ENCODE results near the gene ZBTB46.

GRCh38 chr20:63837479-63837878, 6.4 kb upstream of the ZBTB46 start:
- TF ChIP-seq, protein P1, sequence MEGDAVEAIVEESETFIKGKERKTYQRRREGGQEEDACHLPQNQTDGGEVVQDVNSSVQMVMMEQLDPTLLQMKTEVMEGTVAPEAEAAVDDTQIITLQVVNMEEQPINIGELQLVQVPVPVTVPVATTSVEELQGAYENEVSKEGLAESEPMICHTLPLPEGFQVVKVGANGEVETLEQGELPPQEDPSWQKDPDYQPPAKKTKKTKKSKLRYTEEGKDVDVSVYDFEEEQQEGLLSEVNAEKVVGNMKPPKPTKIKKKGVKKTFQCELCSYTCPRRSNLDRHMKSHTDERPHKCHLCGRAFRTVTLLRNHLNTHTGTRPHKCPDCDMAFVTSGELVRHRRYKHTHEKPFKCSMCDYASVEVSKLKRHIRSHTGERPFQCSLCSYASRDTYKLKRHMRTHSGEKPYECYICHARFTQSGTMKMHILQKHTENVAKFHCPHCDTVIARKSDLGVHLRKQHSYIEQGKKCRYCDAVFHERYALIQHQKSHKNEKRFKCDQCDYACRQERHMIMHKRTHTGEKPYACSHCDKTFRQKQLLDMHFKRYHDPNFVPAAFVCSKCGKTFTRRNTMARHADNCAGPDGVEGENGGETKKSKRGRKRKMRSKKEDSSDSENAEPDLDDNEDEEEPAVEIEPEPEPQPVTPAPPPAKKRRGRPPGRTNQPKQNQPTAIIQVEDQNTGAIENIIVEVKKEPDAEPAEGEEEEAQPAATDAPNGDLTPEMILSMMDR (conservative IDR thresholded peaks at IDR 0.05), result no peak
- no peak for TF ChIP-seq ZFX (IDR thresholded peaks at IDR 0.05)

Data from C4-2B (cell line).